ENCODE data around the gene KSR2. TPM values are rescaled to one million over a fixed set of nuclear protein-coding genes. Genes with fewer than 3 reads are reported as not detected.

KSR2 gene
- total and polyA plus RNA-seq, 2 of the 13 experiments (the other 11 are each of a cell fraction or from before 2014, with no cell fraction given): 0.02 TPM; not detected in 1

GRCh38 chr12:117792877-117793424 is 175.8 kb downstream of the KSR2 start:
- Histone ChIP-seq H3K79me2 (ENCODE audit: insufficient read depth, low read length) (no peaks in the 10 kb centered on the region), H3K4me1 (ENCODE audit: insufficient read depth, low read length) (no peaks in the 10 kb centered on the region), H3K9me3 (ENCODE audit: low read length) (peaks cover 8% of the 10 kb centered on the region), H2AFZ (ENCODE audit: low read length) (no peak overlapping the region), H3K27ac (ENCODE audit: extremely low read length, insufficient read depth, low read length) (no peak overlapping the region), H3K9ac (ENCODE audit: insufficient read depth, low read depth, low read length) (no peak overlapping the region), H3K4me3 (replicated peaks in 1 of 3; ENCODE audit: insufficient read depth in 1 of 3, low read depth in 2 of 3, low read length in 3 of 3) (no peak overlapping the region), H4K20me1 (ENCODE audit: insufficient read depth, low read length) (no peaks in the 10 kb centered on the region), H3K27me3 (ENCODE audit: control insufficient read depth in 1 of 2, insufficient read depth in 2 of 2, low read length in 2 of 2) (no peaks in the 10 kb centered on the region; a peak in 2 of 5 replicates), H3K36me3 (replicated peaks in 1 of 2; ENCODE audit: control insufficient read depth in 1 of 2, insufficient read depth in 2 of 2, low read length in 2 of 2) (no peaks in the 10 kb centered on the region), H3K4me2 (ENCODE audit: low read depth, low read length) (no peak overlapping the region)
- no peak for ATAC-seq
- POLR2A ChIA-PET: no interaction called here
- CTCF ChIA-PET (ENCODE audit: low intra/inter-chr PET ratio, low total read pairs): no interaction called here
- WGBS (ENCODE audit: low lambda C conversion rate): 32% methylated on average over 8 of the region's 8 CpGs
- in situ Hi-C loops (cut with HindIII; ENCODE audit: extremely low pct_ligation_motif_present, low pct_unique_long_range_greater_than_20kb) (no loop called here), intact Hi-C loops (cut with micrococcal nuclease; ENCODE audit: unreplicated experiment) (no loop called here)
- TF ChIP-seq ZIK1 (CRISPR knock-in tag; IDR thresholded peaks at IDR 0.05; ENCODE audit: borderline replicate concordance, low read depth) (no peak), TARDBP (CRISPR knock-in tag; IDR thresholded peaks at IDR 0.05) (no peak), KLF11 (CRISPR knock-in tag; IDR thresholded peaks at IDR 0.05) (no peak), ZBTB42 (CRISPR knock-in tag; IDR thresholded peaks at IDR 0.05) (no peak), TRIM22 (IDR thresholded peaks at IDR 0.05) (0 out of 2 replicates have a peak, but pooled peaks have one; percentile 15), JARID2 (CRISPR knock-in tag; IDR thresholded peaks at IDR 0.05; ENCODE audit: insufficient replicate concordance) (no peak)
- no TSS peak for BruUV-seq (replicated peaks)
- FAIRE-seq: no peak
- no peak for DNase-seq (ENCODE audit: low spot score)

GRCh38 chr12:117792471-117792870 is 176.3 kb downstream of the KSR2 start:
- no peak for TF ChIP-seq ZNF432 (CRISPR knock-in tag; IDR thresholded peaks at IDR 0.05; ENCODE audit: borderline replicate concordance)
- no peak for TF ChIP-seq RFX3 (CRISPR knock-in tag; IDR thresholded peaks at IDR 0.05)
- no peak for TF ChIP-seq ZNF552 (CRISPR knock-in tag; IDR thresholded peaks at IDR 0.05; ENCODE audit: borderline replicate concordance)
- TF ChIP-seq MED8 (CRISPR knock-in tag; IDR thresholded peaks at IDR 0.05; ENCODE audit: insufficient replicate concordance): no peak
- no peak for TF ChIP-seq ZBTB39 (CRISPR knock-in tag; IDR thresholded peaks at IDR 0.05)
- TF ChIP-seq ZNF235 (CRISPR knock-in tag; IDR thresholded peaks at IDR 0.05; ENCODE audit: borderline replicate concordance): no peak
- TF ChIP-seq MZF1 (CRISPR knock-in tag; IDR thresholded peaks at IDR 0.05; ENCODE audit: borderline replicate concordance): no peak
- no peak for TF ChIP-seq MTA1 (CRISPR knock-in tag; IDR thresholded peaks at IDR 0.05; ENCODE audit: borderline replicate concordance)
- TF ChIP-seq ZSCAN25 (CRISPR knock-in tag; IDR thresholded peaks at IDR 0.05): no peak
- peaks cover 8% of the 10 kb centered on the region for H3K9me3 ChIP-seq (ENCODE audit: low read length)
- POLR2A ChIA-PET: no interaction called here
- intact Hi-C loops (cut with micrococcal nuclease; ENCODE audit: unreplicated experiment) (no loop called here), in situ Hi-C loops (cut with HindIII; ENCODE audit: extremely low pct_ligation_motif_present, low pct_unique_long_range_greater_than_20kb) (no loop called here)
- no peak overlapping the region for H3K27ac ChIP-seq (ENCODE audit: extremely low read length, insufficient read depth, low read length)
- H3K79me2 ChIP-seq (ENCODE audit: insufficient read depth, low read length): no peaks in the 10 kb centered on the region
- FAIRE-seq (no peak), ATAC-seq (no peak), DNase-seq (ENCODE audit: low spot score) (no peak)
- H2AFZ ChIP-seq (ENCODE audit: low read length): no peak overlapping the region
- no peaks in the 10 kb centered on the region; a peak in 2 of 5 replicates for H3K27me3 ChIP-seq (ENCODE audit: control insufficient read depth in 1 of 2, insufficient read depth in 2 of 2, low read length in 2 of 2)
- no peaks in the 10 kb centered on the region for H3K4me1 ChIP-seq (ENCODE audit: insufficient read depth, low read length)
- H3K4me2 ChIP-seq (ENCODE audit: low read depth, low read length): no peak overlapping the region
- H3K9ac ChIP-seq (ENCODE audit: insufficient read depth, low read depth, low read length): no peak overlapping the region
- BruUV-seq (replicated peaks): no TSS peak
- no peaks in the 10 kb centered on the region for H3K36me3 ChIP-seq (replicated peaks in 1 of 2; ENCODE audit: control insufficient read depth in 1 of 2, insufficient read depth in 2 of 2, low read length in 2 of 2)
- CTCF ChIA-PET (ENCODE audit: low intra/inter-chr PET ratio, low total read pairs): no interaction called here
- no peak overlapping the region for H3K4me3 ChIP-seq (replicated peaks in 1 of 3; ENCODE audit: insufficient read depth in 1 of 3, low read depth in 2 of 3, low read length in 3 of 3)
- H4K20me1 ChIP-seq (ENCODE audit: insufficient read depth, low read length): no peaks in the 10 kb centered on the region
- WGBS (ENCODE audit: low lambda C conversion rate): 51% methylated on average over 4 of the region's 4 CpGs

All from HepG2 (cell line).